ENCODE results near the gene RNF40. TPM values are rescaled to one million over a fixed set of nuclear protein-coding genes. Genes with fewer than 3 reads are reported as not detected.

Gene RNF40
- polyA plus RNA-seq, 1 donor from 2014 or later, result 85.2 TPM

DNA sequence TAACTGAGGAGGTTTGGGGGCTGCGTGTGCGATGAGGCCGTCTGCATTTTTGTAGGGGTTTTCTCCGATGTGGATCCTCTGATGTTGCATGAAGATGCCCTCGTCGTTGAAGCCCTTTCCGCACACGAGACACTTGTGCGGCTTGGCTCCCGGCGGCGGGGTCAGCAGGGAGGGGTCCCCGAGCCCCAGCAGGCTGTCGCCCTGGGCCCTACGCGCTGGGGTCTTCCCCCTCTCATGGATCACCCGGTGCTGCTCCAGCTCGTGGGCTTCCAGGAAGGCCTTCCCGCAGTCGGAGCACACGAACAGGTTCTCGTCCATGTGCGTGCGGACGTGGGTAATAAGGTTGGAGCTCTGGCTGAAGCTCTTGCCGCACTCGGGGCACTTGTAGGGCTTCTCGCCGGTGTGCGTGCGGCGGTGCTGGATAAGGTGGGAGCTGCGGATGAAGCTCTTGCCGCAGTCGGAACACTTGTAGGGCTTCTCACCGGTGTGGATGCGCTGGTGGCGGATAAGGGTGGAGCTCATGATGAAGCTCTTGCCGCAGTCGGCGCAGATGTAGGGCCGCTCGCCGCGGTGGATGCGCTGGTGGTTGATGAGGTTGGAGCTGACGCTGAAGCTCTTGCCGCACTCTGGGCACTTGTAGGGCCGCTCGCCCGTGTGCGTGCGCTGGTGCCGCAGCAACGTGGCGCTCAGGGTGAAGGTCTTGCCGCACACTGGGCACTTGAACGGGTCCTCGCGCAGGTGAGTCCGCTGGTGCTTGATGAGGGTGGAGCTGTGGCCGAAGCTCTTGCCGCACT, 20.6 kb downstream of the RNF40 start:
- Histone ChIP-seq H3F3A (ENCODE audit: insufficient read depth, low read length, poor library complexity, severe bottlenecking) (no peaks in the 10 kb centered on the region), H4K20me1 (ENCODE audit: insufficient read depth) (no peaks in the 10 kb centered on the region), H3K79me2 (replicated peaks; ENCODE audit: insufficient read depth, low read length) (peaks cover 22% of the 10 kb centered on the region), H3K4me2 (ENCODE audit: low read length) (no peak overlapping the region), H3K27me3 (ENCODE audit: insufficient read depth, low read depth, low read length) (no peaks in the 10 kb centered on the region), H3K27ac (ENCODE audit: low read length) (no peak overlapping the region), H2AFZ (ENCODE audit: low read depth, low read length) (no peak overlapping the region), H3K36me3 (ENCODE audit: insufficient read depth, low read length) (no peaks in the 10 kb centered on the region), H3K4me3 (ENCODE audit: low read length) (no peak overlapping the region), H3K9me3 (ENCODE audit: low read length) (no peaks in the 10 kb centered on the region), H3K9me2 (ENCODE audit: insufficient read depth, low read length) (no peaks in the 10 kb centered on the region), H3K9ac (ENCODE audit: low read length) (no peak overlapping the region)
- TF ChIP-seq TAF1 (IDR thresholded peaks at IDR 0.05; ENCODE audit: low read depth) (no peak), REST (IDR thresholded peaks at IDR 0.05; ENCODE audit: borderline replicate concordance) (no peak), POLR2AphosphoS5 (IDR thresholded peaks at IDR 0.05) (no peak), SMC3 (conservative IDR thresholded peaks at IDR 0.05; ENCODE audit: poor library complexity) (no peak), MXI1 (conservative IDR thresholded peaks at IDR 0.05; ENCODE audit: poor library complexity, severe bottlenecking) (no peak), RAD21 (conservative IDR thresholded peaks at IDR 0.05) (no peak), EZH2 (IDR thresholded peaks at IDR 0.05; ENCODE audit: borderline replicate concordance, insufficient read depth, low read length, poor library complexity, severe bottlenecking) (no peak), EP300 (conservative IDR thresholded peaks at IDR 0.05; ENCODE audit: poor library complexity, severe bottlenecking) (no peak)
- TF ChIP-seq, protein P1, sequence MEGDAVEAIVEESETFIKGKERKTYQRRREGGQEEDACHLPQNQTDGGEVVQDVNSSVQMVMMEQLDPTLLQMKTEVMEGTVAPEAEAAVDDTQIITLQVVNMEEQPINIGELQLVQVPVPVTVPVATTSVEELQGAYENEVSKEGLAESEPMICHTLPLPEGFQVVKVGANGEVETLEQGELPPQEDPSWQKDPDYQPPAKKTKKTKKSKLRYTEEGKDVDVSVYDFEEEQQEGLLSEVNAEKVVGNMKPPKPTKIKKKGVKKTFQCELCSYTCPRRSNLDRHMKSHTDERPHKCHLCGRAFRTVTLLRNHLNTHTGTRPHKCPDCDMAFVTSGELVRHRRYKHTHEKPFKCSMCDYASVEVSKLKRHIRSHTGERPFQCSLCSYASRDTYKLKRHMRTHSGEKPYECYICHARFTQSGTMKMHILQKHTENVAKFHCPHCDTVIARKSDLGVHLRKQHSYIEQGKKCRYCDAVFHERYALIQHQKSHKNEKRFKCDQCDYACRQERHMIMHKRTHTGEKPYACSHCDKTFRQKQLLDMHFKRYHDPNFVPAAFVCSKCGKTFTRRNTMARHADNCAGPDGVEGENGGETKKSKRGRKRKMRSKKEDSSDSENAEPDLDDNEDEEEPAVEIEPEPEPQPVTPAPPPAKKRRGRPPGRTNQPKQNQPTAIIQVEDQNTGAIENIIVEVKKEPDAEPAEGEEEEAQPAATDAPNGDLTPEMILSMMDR (IDR thresholded peaks at IDR 0.05; ENCODE audit: poor library complexity, severe bottlenecking), result no peak

DNA sequence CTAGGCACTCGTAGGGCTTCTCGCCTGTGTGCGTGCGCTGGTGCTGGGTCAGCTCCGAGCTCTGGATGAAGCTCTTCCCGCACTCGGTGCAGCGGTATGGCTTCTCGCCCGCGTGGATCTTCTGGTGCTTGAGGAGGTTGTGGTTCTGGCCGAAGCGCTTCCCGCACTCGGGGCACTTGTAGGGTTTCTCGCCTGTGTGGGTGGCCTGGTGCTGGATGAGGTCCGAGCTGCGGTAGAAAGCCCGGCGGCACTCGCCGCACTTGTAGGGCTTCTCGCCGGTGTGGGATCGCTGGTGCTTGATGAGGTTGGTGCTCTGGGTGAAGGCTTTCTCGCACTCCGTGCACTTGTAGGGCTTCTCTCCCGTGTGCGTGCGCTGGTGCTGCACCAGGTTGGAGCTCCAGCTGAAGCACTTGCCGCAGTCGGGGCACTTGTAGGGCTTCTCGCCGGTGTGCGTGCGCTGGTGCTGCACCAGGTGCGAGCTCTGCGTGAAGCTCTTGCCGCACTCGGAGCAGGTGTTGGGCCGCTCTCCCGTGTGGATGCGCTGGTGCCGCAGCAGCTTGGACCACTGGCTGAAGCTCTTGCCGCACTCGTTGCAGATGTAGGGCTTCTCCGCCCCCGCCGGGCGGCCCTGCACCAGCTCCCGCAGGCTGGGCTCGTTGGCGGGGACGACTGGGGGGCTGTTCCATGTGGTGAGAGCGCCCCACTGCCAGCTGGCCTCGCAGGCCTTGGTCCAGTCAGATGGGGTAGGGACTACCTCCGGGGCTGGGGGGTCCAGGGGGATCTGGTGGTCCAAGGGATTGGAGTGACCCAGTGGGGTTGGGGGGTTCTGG, 21.4 kb downstream of the RNF40 start:
- TF ChIP-seq TAF1 (IDR thresholded peaks at IDR 0.05; ENCODE audit: low read depth) (no peak), REST (IDR thresholded peaks at IDR 0.05; ENCODE audit: borderline replicate concordance) (no peak)
- Histone ChIP-seq H3K9ac (ENCODE audit: low read length) (no peak overlapping the region), H3K4me2 (ENCODE audit: low read length) (no peak overlapping the region), H4K20me1 (ENCODE audit: insufficient read depth) (no peaks in the 10 kb centered on the region), H3K9me3 (ENCODE audit: low read length) (no peaks in the 10 kb centered on the region), H3K79me2 (replicated peaks; ENCODE audit: insufficient read depth, low read length) (peaks cover 22% of the 10 kb centered on the region), H3K27me3 (ENCODE audit: insufficient read depth, low read depth, low read length) (no peaks in the 10 kb centered on the region), H2AFZ (ENCODE audit: low read depth, low read length) (no peak overlapping the region), H3K9me2 (ENCODE audit: insufficient read depth, low read length) (no peaks in the 10 kb centered on the region), H3F3A (ENCODE audit: insufficient read depth, low read length, poor library complexity, severe bottlenecking) (no peaks in the 10 kb centered on the region), H3K36me3 (ENCODE audit: insufficient read depth, low read length) (no peaks in the 10 kb centered on the region), H3K27ac (ENCODE audit: low read length) (no peak overlapping the region), H3K4me3 (ENCODE audit: low read length) (no peak overlapping the region)
